Uterus (tissue), 2 donors: ENCODE results near the gene BCLAF1.

ENCODE experiments used
- CTCF ChIP-seq, 4 experiments: fragments of 200-600 bp in 2 of 4; fragments of 450-650 bp in 2 of 4; sonication (generic) in 2 of 4; IDR thresholded peaks; one replicate each; pipeline ENCODE4 v1.5.1; 2016 to 2019; ENCODE audit warnings: antibody characterized with exemption in 4 of 4, mild to moderate bottlenecking in 2 of 4, moderate library complexity in 1 of 4
- POLR2A ChIP-seq, 2 donors: fragments of 450-650 bp; IDR thresholded peaks; one replicate each; pipeline ENCODE4 v1.6.1; 2016; ENCODE audit warnings: antibody characterized with exemption in 2 of 2, mild to moderate bottlenecking in 1 of 2, moderate library complexity in 1 of 2

- TF ChIP-seq CTCF (IDR thresholded peaks at IDR 0.05), result no peak
- no peak for TF ChIP-seq POLR2A (IDR thresholded peaks at IDR 0.05)
Measured at GRCh38 chr6:136253734-136254133, 35.9 kb downstream of the BCLAF1 start.
